Inflammatory macrophage (primary cell): ENCODE data around the gene DOCK10.
A peak's percentile ranks its signal among the peaks of the same experiment; 100 is the strongest.

Experiments
- DNase-seq, 2 donors: peaks; one replicate each; pipeline ENCODE4 v3.0.0-alpha.2; 2020 to 2022

The DOCK10 gene

GRCh38 chr2:224831530-224831929, 210.7 kb downstream of the DOCK10 start:
- DNase-seq = no peak

GRCh38 chr2:224820283-224820991, 221.8 kb downstream of the DOCK10 start:
- DNase-seq = no peak

- DNase-seq = no peak
Observed at GRCh38 chr2:224819075-224819474, 223.2 kb downstream of the DOCK10 start.

GRCh38 chr2:224817676-224818075, 224.6 kb downstream of the DOCK10 start:
- DNase-seq = no peak

- no peak for DNase-seq
Observed at GRCh38 chr2:224816816-224817215, 225.5 kb downstream of the DOCK10 start.

GRCh38 chr2:224813578-224813977, 228.7 kb downstream of the DOCK10 start:
- no peak for DNase-seq

GRCh38 chr2:224807153-224807964, 234.9 kb downstream of the DOCK10 start:
- DNase-seq = no peak

GRCh38 chr2:224803930-224804329, 238.3 kb downstream of the DOCK10 start:
- no peak for DNase-seq

- DNase-seq = no peak
Observed at GRCh38 chr2:224802407-224802806, 239.9 kb downstream of the DOCK10 start.

GRCh38 chr2:224801360-224801759, 240.9 kb downstream of the DOCK10 start:
- no peak for DNase-seq

GRCh38 chr2:224799691-224800090, 242.6 kb downstream of the DOCK10 start:
- DNase-seq = peak; percentile 27 to 38

GRCh38 chr2:224798180-224798579, 244.1 kb downstream of the DOCK10 start:
- DNase-seq = peak; percentile 13 to 64

GRCh38 chr2:224796695-224797305, 245.5 kb downstream of the DOCK10 start:
- DNase-seq = no peak

GRCh38 chr2:224793946-224794345, 248.3 kb downstream of the DOCK10 start:
- no peak for DNase-seq

- no peak for DNase-seq
Observed at GRCh38 chr2:224786848-224787247, 255.4 kb downstream of the DOCK10 start.

- peak in 1 of 2 donors; percentile 14 for DNase-seq
Observed at GRCh38 chr2:224781400-224781799, 260.9 kb downstream of the DOCK10 start.

GRCh38 chr2:224780823-224781222, 261.4 kb downstream of the DOCK10 start:
- no peak for DNase-seq

- DNase-seq = peak; percentile 50 to 70
Observed at GRCh38 chr2:224780106-224780505, 262.2 kb downstream of the DOCK10 start.

- peak; percentile 55 to 74 for DNase-seq
Observed at GRCh38 chr2:224778474-224778877, 263.8 kb downstream of the DOCK10 start.

- no peak for DNase-seq
Observed at GRCh38 chr2:224777559-224777930, 264.7 kb downstream of the DOCK10 start.

- no peak for DNase-seq
Observed at GRCh38 chr2:224776795-224777558, 265.3 kb downstream of the DOCK10 start.

- DNase-seq = no peak
Observed at GRCh38 chr2:224775647-224776046, 266.6 kb downstream of the DOCK10 start.

GRCh38 chr2:224774735-224775134, 267.5 kb downstream of the DOCK10 start:
- no peak for DNase-seq
